Spleen (tissue), 11 donors: ENCODE data around the gene SMIM14. TPM values are rescaled to one million over a fixed set of nuclear protein-coding genes. Genes with fewer than 3 reads are reported as not detected.
"Not testable (repeated sequence)": the region's sequence is repeated elsewhere in the genome, so short reads cannot be mapped to it uniquely, and the experiment has no call there.

Source experiments
- DNase-seq: peaks from one replicate; pipeline ENCODE4 v3.0.0-alpha.2; 2020
- H3K27ac ChIP-seq, 8 donors: fragments of 200-600 bp; sonication (generic) in 7 of 8; 1 replicate in 4 of 8; 2 replicates in 4 of 8; pipeline versions ENCODE4 v1.5.0 to v1.8.0; 2016 to 2021; ENCODE audit warnings: inconsistent platforms in 4 of 8, mild to moderate bottlenecking in 4 of 8, moderate library complexity in 1 of 8
- H3K27me3 ChIP-seq, 7 donors: fragments of 200-600 bp; sonication (generic) in 6 of 7; replicated peaks in 1 of 7; 1 replicate in 4 of 7; 2 replicates in 3 of 7; pipeline versions ENCODE4 v1.5.0 to v1.8.0; 2016 to 2021; ENCODE audit warnings: inconsistent platforms in 3 of 7, mild to moderate bottlenecking in 1 of 7
- H3K36me3 ChIP-seq, 6 donors: fragments of 200-600 bp; sonication (generic) in 5 of 6; 1 replicate in 4 of 6; 2 replicates in 2 of 6; pipeline versions ENCODE4 v1.5.0 to v1.8.0; 2016 to 2021; ENCODE audit warnings: inconsistent platforms in 2 of 6
- H3K4me1 ChIP-seq, 6 donors: fragments of 200-600 bp; sonication (generic) in 5 of 6; 1 replicate in 3 of 6; 2 replicates in 3 of 6; pipeline versions ENCODE4 v1.5.0 to v1.8.0; 2016 to 2021; ENCODE audit warnings: inconsistent platforms in 3 of 6
- H3K4me3 ChIP-seq, 8 donors: fragments of 200-600 bp; sonication (generic) in 7 of 8; 1 replicate in 4 of 8; 2 replicates in 4 of 8; pipeline versions ENCODE4 v1.5.0 to v1.8.0; 2016 to 2021; ENCODE audit warnings: inconsistent platforms in 4 of 8, mild to moderate bottlenecking in 4 of 8, moderate library complexity in 2 of 8
- H3K9me3 ChIP-seq, 8 donors: fragments of 200-600 bp; sonication (generic) in 7 of 8; 1 replicate in 4 of 8; 2 replicates in 4 of 8; pipeline versions ENCODE4 v1.5.0 to v1.8.0; 2016 to 2021; ENCODE audit warnings: inconsistent platforms in 4 of 8
- POLR2A ChIP-seq, 3 donors: fragments of 450-650 bp; IDR thresholded peaks; one replicate each; pipeline ENCODE4 v1.5.1; 2017; ENCODE audit warnings: antibody characterized with exemption in 3 of 3, mild to moderate bottlenecking in 1 of 3
- POLR2AphosphoS5 ChIP-seq, 3 donors: sonication (generic); formaldehyde crosslinking; IDR thresholded peaks; one replicate each; pipeline ENCODE4 v1.5.1; 2017; ENCODE audit warnings: antibody characterized with exemption in 3 of 3
- WGBS, 5 donors: extraction: QIAGEN DNeasy Blood & Tissue Kit in 3 of 5; methylation state at CpG; one replicate each; pipeline versions ENCODE4 v1.1.5 to v1.1.7; 2013 to 2018; 5-methylcytosine and 5-hydroxymethylcytosine counted together
- intact Hi-C: fragments of 100-400 bp; cut with DNase I; formaldehyde crosslinking; loops from one replicate; pipeline ENCODE4 v1.15.0; 2023; ENCODE audit warnings: low total_unique reads
- polyA plus RNA-seq, 3 donors: library from polyadenylated mRNA; stranded (reverse); fragments of 200-250 nt; gene quantifications; one replicate each; pipeline ENCODE4 v1.2.1, GENCODE V29; 2013
- total RNA-seq, 7 donors: library from RNA; depleted of rRNA in 3 of 7; stranded (reverse); fragments of >200 nt in 3 of 7; fragmentation: NEBNext Ultra II Directional in 4 of 7; extraction: Animal tissue kit (Norgen Biotek cat#: 25700) in 4 of 7; gene quantifications; one replicate each; pipeline versions ENCODE4 v1.1.0 to v1.2.1, GENCODE V29; 2016 to 2021
- TF ChIP-seq, protein P1 (sequence below), 11 experiments: fragments of 200-600 bp in 7 of 11; fragments of 450-650 bp in 4 of 11; sonication (generic) in 4 of 11; IDR thresholded peaks in 8 of 11; conservative IDR thresholded peaks in 3 of 11; 1 replicate in 7 of 11; 2 replicates in 4 of 11; pipeline versions ENCODE4 v1.4.0 to v1.8.0; 2016 to 2021; ENCODE audit warnings: antibody characterized with exemption in 11 of 11, inconsistent platforms in 4 of 11, mild to moderate bottlenecking in 1 of 11
- donor health status: healthy with polysubstance abuse.
- donor health status: DM: no; HTN: no; CAD: no; lungs with moderate emphysema.
- donor health status: DM: no; HTN: no; CAD: no.
- donor health status: Bipolar disorder and iron deficiency.
- donor health status: healthy.
- donor health status: DM: no; HTN: no; CAD: no.
- donor health status: DM: yes; HTN: yes; CAD: no.

SMIM14 gene
- total and polyA plus RNA-seq, 10 donors, result 33.4 to 111 (median 64.4) TPM

DNA sequence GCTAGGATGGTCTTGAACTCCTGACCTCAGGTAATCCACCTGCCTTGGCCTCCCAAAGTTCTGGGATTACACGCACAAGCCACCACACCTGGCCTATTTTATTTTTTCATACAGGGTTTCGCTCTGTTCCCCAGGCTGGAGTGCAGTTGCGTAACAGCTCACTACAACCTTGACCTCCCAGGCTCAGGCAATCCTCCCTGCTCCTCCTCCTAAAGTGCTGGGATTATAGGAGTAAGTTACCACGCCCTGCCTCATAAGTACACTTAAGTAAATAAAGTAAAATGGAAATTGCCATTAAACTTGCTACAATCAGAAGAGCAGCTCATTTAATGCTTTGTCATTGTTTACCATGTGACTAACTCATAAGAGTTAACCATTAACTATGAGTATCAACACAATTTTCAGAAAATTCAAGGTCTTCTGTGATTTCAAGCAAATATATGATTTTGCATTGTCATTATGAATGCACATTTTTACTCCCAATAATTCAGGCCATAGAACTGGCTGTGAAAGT, 123.7 kb downstream of the SMIM14 start:
- DNase-seq, result no peak
- intact Hi-C loops, result no loop called here
- TF ChIP-seq, protein P1, sequence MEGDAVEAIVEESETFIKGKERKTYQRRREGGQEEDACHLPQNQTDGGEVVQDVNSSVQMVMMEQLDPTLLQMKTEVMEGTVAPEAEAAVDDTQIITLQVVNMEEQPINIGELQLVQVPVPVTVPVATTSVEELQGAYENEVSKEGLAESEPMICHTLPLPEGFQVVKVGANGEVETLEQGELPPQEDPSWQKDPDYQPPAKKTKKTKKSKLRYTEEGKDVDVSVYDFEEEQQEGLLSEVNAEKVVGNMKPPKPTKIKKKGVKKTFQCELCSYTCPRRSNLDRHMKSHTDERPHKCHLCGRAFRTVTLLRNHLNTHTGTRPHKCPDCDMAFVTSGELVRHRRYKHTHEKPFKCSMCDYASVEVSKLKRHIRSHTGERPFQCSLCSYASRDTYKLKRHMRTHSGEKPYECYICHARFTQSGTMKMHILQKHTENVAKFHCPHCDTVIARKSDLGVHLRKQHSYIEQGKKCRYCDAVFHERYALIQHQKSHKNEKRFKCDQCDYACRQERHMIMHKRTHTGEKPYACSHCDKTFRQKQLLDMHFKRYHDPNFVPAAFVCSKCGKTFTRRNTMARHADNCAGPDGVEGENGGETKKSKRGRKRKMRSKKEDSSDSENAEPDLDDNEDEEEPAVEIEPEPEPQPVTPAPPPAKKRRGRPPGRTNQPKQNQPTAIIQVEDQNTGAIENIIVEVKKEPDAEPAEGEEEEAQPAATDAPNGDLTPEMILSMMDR (IDR thresholded peaks at IDR 0.05 in 8 of 11, conservative IDR thresholded peaks at IDR 0.05 in 3 of 11), result no peak
- TF ChIP-seq POLR2AphosphoS5 (IDR thresholded peaks at IDR 0.05) (no peak), POLR2A (IDR thresholded peaks at IDR 0.05) (no peak)
- H3K4me3 ChIP-seq, result no peak overlapping the region
- no peaks in the 10 kb centered on the region for H3K9me3 ChIP-seq
- H3K27me3 ChIP-seq, result no peaks in the 10 kb centered on the region
- 81 to 96% (median 84%) methylated on average over 4 of the region's 4 CpGs for WGBS, 5 donors
- no peaks in the 10 kb centered on the region for H3K4me1 ChIP-seq
- no peak overlapping the region for H3K27ac ChIP-seq
- peaks cover 0 to 87% (median 29%) of the 10 kb centered on the region in 6 donors for H3K36me3 ChIP-seq

DNA sequence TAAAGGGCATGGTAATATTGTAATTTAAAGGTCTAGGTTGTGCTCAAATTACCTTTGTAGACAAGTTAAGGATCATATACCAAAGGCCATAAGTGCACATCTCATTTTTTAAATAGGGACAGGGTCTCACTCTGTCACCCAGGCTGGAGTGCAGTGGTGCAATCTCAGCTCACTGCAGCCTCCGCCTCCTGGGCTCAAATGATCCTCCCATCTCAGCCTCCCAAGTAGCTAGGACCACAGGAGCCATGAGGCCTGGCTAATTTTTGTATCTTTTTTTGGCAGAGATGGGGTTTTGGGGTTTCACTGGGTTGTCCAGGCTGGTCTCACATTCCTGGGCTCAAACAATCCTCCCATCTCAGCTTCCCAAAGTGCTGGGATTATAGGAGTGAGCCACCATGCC, 124.4 kb downstream of the SMIM14 start:
- H3K27me3 ChIP-seq, H3K4me1 ChIP-seq, intact Hi-C loops, H3K4me3 ChIP-seq, H3K9me3 ChIP-seq, DNase-seq, H3K27ac ChIP-seq: not testable (repeated sequence)
- H3K36me3 ChIP-seq, result peaks cover 2 to 87% (median 36%) of the 10 kb centered on the region in 6 donors
- WGBS, 5 donors, result 93 to 100% (median 98%) methylated on average over 1 of the region's 1 CpG

DNA sequence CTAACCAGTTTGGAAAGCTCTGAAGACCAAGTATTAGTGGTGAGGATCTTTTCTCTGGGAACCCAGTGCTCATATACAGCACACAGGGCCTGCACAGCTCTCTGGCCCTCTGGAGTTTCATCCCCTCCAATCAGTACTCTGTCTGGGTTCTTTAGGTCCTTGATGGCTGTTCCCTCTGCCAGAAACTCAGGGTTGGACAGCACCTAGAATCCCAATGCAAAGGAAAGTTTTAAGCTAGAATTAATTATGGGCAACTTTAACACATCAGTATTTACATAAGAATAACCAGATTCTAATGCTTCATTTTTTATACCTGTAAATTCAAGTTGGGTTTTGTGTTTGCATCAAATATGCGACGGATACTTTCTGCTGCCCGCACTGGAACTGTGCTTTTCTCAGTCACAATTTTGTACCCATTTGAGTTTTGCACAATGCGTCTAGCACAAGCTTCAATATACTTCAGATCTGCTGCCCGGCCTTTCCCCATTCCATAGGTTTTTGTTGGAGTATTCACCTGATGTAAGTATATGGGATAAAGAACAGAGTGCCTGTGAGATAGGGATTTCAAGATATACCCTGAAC, 128.2 kb downstream of the SMIM14 start:
- H3K4me3 ChIP-seq, result no peak overlapping the region
- peaks cover 2 to 88% (median 58%) of the 10 kb centered on the region in 6 donors for H3K36me3 ChIP-seq
- no peak overlapping the region for H3K27ac ChIP-seq
- no peaks in the 10 kb centered on the region for H3K4me1 ChIP-seq
- WGBS, 5 donors, result 96 to 98% (median 98%) methylated on average over 5 of the region's 5 CpGs
- intact Hi-C loops, result no loop called here
- H3K27me3 ChIP-seq, result no peaks in the 10 kb centered on the region
- no peaks in the 10 kb centered on the region for H3K9me3 ChIP-seq
- TF ChIP-seq, protein P1 (IDR thresholded peaks at IDR 0.05 in 8 of 11, conservative IDR thresholded peaks at IDR 0.05 in 3 of 11), result no peak
- TF ChIP-seq POLR2A (IDR thresholded peaks at IDR 0.05) (no peak), POLR2AphosphoS5 (IDR thresholded peaks at IDR 0.05) (no peak)
- DNase-seq, result no peak

DNA sequence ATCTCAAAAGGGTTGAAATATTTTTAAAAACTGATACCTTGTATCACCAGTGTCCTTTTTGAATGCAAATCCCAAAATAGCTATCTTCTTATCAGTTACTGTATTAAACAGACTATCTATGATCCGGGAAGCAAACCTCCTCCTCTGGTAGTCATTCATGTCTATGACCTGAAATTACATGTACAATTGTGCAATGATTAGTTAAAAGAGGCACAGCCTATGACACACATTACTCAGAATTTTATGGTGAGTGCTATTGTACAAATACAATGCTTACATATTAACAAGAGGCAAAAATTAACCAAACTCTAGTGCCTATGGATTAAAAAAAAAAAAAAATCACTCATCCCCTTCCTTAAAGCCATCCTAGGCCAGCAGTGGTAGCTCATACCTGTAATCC, 133.1 kb downstream of the SMIM14 start:
- H3K4me1 ChIP-seq, result no peaks in the 10 kb centered on the region

More for the DNA sequence above, 133.1 kb downstream of the SMIM14 start:
- peaks cover 5 to 100% (median 86%) of the 10 kb centered on the region in 6 donors for H3K36me3 ChIP-seq
- no peaks in the 10 kb centered on the region for H3K27me3 ChIP-seq
- no peak for DNase-seq
- no peak overlapping the region for H3K27ac ChIP-seq
- no peaks in the 10 kb centered on the region for H3K9me3 ChIP-seq
- WGBS, 5 donors, result 91 to 100% (median 95%) methylated on average over 1 of the region's 1 CpG
- TF ChIP-seq POLR2AphosphoS5 (IDR thresholded peaks at IDR 0.05), result no peak
- TF ChIP-seq POLR2A (IDR thresholded peaks at IDR 0.05), result no peak
- TF ChIP-seq, protein P1 (IDR thresholded peaks at IDR 0.05 in 8 of 11, conservative IDR thresholded peaks at IDR 0.05 in 3 of 11), result no peak
- intact Hi-C loops, result no loop called here
- no peak overlapping the region for H3K4me3 ChIP-seq
